Epithelial cell of proximal tubule (primary cell): ENCODE data around the gene SGSH. TPM values are rescaled to one million over a fixed set of nuclear protein-coding genes. Genes with fewer than 3 reads are reported as not detected.
"Not testable (repeated sequence)": the region's sequence is repeated elsewhere in the genome, so short reads cannot be mapped to it uniquely, and the experiment has no call there.

Experiments
- DNase-seq: peaks from one replicate; pipeline ENCODE4 v3.0.0-alpha.2; 2011; ENCODE audit warnings: low read depth
- H3K4me3 ChIP-seq: 2 replicates; pipeline ENCODE4 v1.5.1; 2011; ENCODE audit warnings: low read depth, mild to moderate bottlenecking, low read length
- total RNA-seq: library from RNA; depleted of rRNA; stranded (reverse); fragments of >200 nt; gene quantifications from 2 replicates; pipeline ENCODE4 v1.2.3, GENCODE V29; 2015
- TF ChIP-seq, protein P1 (sequence below): conservative IDR thresholded peaks from 2 replicates; pipeline ENCODE4 v1.5.1; 2012; ENCODE audit warnings: low read depth, mild to moderate bottlenecking, low read length

The SGSH gene
- total RNA-seq, 1 donor from 2014 or later, result 24.2 TPM

DNA sequence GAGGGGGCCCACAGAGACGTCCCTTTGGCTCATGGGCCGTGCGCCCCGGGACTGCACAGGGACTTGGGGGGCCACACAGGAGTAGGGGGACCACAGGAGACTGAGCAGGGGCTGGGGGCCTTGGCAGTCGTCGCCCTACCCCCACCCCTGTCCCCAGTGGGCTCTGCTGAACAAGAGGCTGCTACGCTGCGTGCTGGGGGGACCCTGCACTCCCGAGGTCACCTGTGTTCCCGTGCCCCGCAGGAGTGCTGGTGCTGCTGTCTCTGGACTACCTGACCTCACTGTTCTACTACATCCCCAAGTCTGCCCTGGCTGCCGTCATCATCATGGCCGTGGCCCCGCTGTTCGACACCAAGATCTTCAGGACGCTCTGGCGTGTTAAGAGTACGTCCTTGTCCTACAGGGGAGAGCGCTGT is 26.1 kb upstream of the SGSH start:
- DNase-seq, result no peak
- TF ChIP-seq, protein P1, sequence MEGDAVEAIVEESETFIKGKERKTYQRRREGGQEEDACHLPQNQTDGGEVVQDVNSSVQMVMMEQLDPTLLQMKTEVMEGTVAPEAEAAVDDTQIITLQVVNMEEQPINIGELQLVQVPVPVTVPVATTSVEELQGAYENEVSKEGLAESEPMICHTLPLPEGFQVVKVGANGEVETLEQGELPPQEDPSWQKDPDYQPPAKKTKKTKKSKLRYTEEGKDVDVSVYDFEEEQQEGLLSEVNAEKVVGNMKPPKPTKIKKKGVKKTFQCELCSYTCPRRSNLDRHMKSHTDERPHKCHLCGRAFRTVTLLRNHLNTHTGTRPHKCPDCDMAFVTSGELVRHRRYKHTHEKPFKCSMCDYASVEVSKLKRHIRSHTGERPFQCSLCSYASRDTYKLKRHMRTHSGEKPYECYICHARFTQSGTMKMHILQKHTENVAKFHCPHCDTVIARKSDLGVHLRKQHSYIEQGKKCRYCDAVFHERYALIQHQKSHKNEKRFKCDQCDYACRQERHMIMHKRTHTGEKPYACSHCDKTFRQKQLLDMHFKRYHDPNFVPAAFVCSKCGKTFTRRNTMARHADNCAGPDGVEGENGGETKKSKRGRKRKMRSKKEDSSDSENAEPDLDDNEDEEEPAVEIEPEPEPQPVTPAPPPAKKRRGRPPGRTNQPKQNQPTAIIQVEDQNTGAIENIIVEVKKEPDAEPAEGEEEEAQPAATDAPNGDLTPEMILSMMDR, result no peak
- H3K4me3 ChIP-seq, result no peak overlapping the region

DNA sequence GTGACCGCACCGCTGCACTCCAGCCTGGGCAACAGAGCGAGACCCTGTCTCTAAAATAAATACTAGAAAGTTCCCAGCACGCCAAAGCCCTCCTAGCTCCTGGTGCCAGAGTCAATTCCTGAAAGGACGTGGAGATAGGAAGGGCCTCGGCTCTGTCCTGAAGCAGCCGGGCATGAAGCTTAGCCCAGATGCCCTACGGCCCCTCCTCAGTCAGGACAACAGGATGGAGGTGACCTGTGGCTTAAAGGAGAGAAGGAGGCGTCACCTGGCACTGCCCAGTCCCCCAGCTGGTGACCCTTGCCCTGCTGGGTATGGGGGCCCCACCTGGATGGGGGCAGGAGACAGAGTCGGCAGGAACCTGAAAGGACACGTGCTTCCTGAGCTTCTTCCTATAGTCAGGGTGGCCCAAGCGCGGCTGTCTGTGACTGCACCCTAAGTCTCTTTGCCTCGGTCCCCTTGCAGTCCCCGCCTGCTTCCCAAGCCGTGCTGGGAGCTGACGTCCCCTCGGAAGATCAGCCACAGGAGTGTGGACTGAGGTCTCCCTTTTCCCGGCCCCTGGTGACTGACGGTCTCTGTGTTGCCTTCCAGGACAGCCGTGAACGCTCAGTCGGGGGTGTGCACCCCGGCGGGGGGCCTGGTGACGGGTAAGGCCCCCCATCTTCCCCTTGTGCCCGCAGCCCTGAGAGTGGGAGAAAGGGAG is 25.6 kb upstream of the SGSH start:
- DNase-seq, result no peak
- H3K4me3 ChIP-seq, result no peak overlapping the region
- TF ChIP-seq, protein P1, result no peak

DNA sequence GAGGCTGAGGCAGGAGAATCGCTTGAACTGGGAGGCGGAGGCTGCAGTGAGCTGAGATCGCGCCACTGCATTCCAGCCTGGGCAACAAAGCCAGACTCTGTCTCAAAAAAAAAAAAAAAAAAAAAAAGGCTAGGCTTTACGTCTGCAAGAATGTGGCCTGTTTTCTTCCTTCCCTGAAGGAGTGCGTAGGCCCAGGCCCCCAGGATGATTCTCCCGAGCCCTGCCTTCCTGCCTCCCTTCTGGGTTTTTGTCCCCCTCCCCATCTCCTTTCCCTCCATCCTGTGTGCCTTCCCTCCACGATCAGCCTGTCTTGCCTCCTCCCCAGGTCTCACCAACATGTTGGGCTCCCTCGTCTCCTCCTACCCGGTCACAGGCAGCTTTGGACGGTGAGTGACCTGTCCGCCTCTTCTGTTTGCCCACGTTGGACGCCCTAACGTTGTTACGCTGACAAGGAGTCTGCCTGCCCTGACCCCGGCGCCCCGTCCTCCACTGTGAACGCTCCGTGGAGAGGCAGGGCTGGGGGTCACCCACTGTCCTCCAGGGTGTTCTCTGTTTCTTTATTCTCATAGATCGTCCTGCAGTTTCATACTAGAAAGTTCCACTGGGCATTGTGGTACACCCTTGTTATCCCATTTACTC is 24.9 kb upstream of the SGSH start:
- no peak for DNase-seq
- H3K4me3 ChIP-seq, result no peak overlapping the region
- TF ChIP-seq, protein P1, result no peak

DNA sequence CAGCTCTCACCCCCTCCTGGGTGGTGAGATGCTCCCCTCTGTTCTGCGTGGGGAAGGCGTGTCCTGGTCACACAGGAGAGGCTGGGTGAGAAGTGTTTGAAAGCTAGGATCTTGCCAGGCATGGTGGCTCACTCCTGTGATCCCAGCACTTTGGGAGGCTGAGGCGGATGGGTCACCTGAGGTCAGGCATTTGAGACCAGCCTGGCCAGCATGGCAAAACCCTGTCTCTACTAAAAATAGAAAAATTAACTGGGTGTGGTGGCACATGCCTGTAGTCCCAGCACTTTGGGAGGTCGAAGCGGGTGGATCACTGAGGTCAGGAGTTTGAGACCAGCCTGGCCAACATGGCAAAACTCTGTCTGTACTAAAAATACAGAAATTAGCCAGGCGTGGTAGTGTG is 24.3 kb upstream of the SGSH start:
- DNase-seq, H3K4me3 ChIP-seq: not testable (repeated sequence)

DNA sequence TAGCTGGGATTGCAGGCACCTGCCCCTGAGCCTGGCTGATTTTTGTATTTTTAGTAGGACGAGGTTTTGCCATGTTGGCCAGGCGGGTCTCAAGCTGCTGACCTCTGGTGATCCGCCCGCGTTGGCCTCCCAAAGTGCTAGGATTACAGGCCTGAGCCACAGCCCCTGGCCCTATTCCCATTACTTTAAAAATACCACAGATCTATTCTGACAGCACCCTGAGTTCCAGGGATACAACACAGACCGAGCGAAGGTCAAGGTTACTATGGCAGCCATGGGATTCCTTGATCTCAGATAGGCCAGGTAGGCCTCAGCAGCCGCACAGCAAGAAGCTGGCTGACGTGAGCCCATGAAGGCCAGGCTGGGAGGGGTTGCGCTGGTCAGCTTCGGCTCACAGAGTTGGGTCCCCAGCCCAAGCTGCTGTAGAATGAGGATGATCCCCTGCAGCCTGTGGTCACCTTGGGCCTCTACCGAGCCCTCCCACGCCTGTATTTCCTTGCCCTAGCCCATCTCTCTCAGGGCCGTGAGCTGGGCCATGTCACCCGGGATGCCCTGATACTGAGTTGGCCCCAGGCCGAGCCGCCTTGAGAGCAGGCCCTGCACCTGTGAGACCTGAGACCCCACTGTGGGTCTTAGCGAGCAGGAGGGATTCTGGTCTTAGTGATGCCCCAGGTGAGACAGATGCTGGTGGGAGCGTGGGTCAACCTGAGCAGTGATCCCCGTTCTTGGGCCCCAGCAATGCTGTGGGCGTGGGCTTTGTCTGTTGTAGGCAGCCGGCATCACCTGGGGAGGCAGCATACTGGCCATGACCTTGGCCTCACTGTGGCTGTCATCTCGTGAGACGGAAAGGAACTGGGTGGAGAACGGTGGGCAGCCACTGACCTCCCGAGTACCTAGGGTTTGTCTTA is 23.6 kb upstream of the SGSH start:
- TF ChIP-seq, protein P1, result no peak
- DNase-seq, result no peak
- H3K4me3 ChIP-seq, result no peak overlapping the region

DNA sequence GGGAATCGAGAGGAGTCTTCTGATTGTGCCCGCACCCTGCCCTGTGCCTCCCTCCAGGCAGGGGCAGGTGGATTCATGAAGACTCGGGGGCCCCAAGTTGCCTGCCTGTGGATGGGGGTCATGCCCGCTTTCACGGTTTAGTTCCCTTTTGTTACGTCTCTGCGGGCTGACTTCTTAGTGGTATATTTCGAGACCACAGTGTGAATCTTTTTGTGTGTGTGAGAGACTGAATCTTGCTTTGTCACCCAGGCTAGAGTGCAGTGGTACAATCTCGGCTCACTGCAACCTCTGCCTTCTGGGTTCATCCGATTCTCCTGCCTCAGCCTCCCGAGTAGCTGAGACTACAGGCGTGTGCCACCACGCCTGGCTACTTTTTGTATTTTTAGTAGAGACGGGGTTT is 22.4 kb upstream of the SGSH start:
- H3K4me3 ChIP-seq, result no peak overlapping the region
- DNase-seq, result no peak
- TF ChIP-seq, protein P1, result no peak

DNA sequence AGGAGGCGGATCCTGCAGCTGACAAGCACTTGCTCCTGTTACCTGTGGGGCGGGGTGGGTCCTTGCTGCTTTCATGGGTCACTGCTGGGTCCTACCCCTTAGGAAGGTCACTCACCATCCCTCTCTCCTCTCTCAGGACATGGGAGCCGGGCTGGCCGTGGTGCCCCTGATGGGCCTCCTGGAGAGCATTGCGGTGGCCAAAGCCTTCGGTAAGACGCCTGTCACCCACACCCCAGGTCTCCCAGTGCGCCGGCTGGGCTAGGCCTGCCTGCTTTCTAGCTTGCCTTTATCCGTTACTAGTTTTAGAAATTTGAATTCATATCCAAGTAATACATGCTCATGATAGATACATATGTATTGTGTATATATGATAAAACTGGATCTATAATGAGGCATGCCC is 17.3 kb upstream of the SGSH start:
- DNase-seq, result no peak
- TF ChIP-seq, protein P1, result no peak
- H3K4me3 ChIP-seq, result no peak overlapping the region
